HEK293 (cell line): ENCODE data around the gene PRDM7.

ENCODE experiments used
- CTCF ChIA-PET: fragments of 350-600 bp; formaldehyde crosslinking; extraction: SDS; loops from one replicate; lab custom pipeline; 2021; ENCODE audit warnings: antibody characterized with exemption; lab: Yijun Ruan, JAX
- POLR2A ChIA-PET: fragments of 300-600 bp; formaldehyde crosslinking; extraction: SDS; loops from one replicate; lab custom pipeline; 2020; ENCODE audit warnings: antibody characterized with exemption, inconsistent platforms; lab: Yijun Ruan, JAX
- H3K27ac ChIP-seq: fragments of 200-500 bp; sonication (Bioruptor generic); 2 replicates; pipeline ENCODE4 v1.5.1; 2014; ENCODE audit warnings: low read depth, low read length, control low read depth, inconsistent platforms; ENCODE audit errors: extremely low read depth
- H3K36me3 ChIP-seq, 2 experiments: fragments of 200-500 bp in 1 of 2; sonication (Bioruptor generic) in 1 of 2; 1 replicate in 1 of 2; 2 replicates in 1 of 2; pipeline ENCODE4 v1.5.1; 2014 to 2017; ENCODE audit warnings: inconsistent platforms in 2 of 2, low read length in 2 of 2; ENCODE audit not compliant: control insufficient read depth in 2 of 2, insufficient read depth in 1 of 2
- H3K4me1 ChIP-seq: fragments of 200-500 bp; sonication (Bioruptor generic); 2 replicates; pipeline ENCODE4 v1.5.1; 2014; ENCODE audit warnings: mild to moderate bottlenecking, low read length, inconsistent platforms; ENCODE audit not compliant: control insufficient read depth, insufficient read depth
- H3K4me3 ChIP-seq: 2 replicates; pipeline ENCODE4 v1.5.1; 2011; ENCODE audit warnings: low read depth, mild to moderate bottlenecking, control low read depth, low read length, moderate library complexity
- H3K9me3 ChIP-seq: fragments of 200-500 bp; sonication (Bioruptor generic); 2 replicates; pipeline ENCODE4 v1.5.1; 2014; ENCODE audit warnings: low read depth, low read length, inconsistent platforms; ENCODE audit not compliant: control insufficient read depth, insufficient read depth
- EGR2 ChIP-seq: fragments of 450-650 bp; formaldehyde crosslinking; IDR thresholded peaks from 2 replicates; pipeline ENCODE4 v1.5.1; 2016; ENCODE audit warnings: low read depth, missing biosample characterization, missing genetic modification characterization
- FEZF1 ChIP-seq: fragments of 450-650 bp; formaldehyde crosslinking; IDR thresholded peaks from 2 replicates; pipeline ENCODE4 v1.5.1; 2016; ENCODE audit warnings: missing biosample characterization, missing genetic modification characterization
- GLI2 ChIP-seq: fragments of 450-650 bp; formaldehyde crosslinking; IDR thresholded peaks from 2 replicates; pipeline ENCODE4; 2017; ENCODE audit warnings: missing biosample characterization, missing genetic modification characterization, low read depth, borderline replicate concordance
- GLIS2 ChIP-seq: fragments of 450-650 bp; formaldehyde crosslinking; IDR thresholded peaks from 2 replicates; pipeline ENCODE4 v1.5.1; 2016; ENCODE audit warnings: missing biosample characterization, missing genetic modification characterization
- IKZF3 ChIP-seq: fragments of 450-650 bp; IDR thresholded peaks from 2 replicates; pipeline ENCODE4 v1.5.0; 2018; ENCODE audit warnings: missing biosample characterization, mild to moderate bottlenecking, missing genetic modification characterization, moderate library complexity
- MEIS1 ChIP-seq: sonication (generic); formaldehyde crosslinking; IDR thresholded peaks from 2 replicates; pipeline ENCODE4 v1.8.1; 2022; ENCODE audit warnings: missing genetic modification reagents, mild to moderate bottlenecking, borderline replicate concordance
- OSR2 ChIP-seq: fragments of 450-650 bp; formaldehyde crosslinking; IDR thresholded peaks from 2 replicates; pipeline ENCODE4 v1.5.1; 2016; ENCODE audit warnings: missing biosample characterization, missing genetic modification characterization
- PBX3 ChIP-seq: sonication (generic); formaldehyde crosslinking; IDR thresholded peaks from 2 replicates; pipeline ENCODE4 v1.8.1; 2022; ENCODE audit warnings: mild to moderate bottlenecking, moderate library complexity, missing genetic modification reagents
- PRDM10 ChIP-seq: fragments of 450-650 bp; formaldehyde crosslinking; IDR thresholded peaks from 2 replicates; pipeline ENCODE4 v1.5.1; 2016; ENCODE audit warnings: missing biosample characterization, missing genetic modification characterization
- SP3 ChIP-seq: fragments of 450-650 bp; formaldehyde crosslinking; IDR thresholded peaks from 2 replicates; pipeline ENCODE4 v1.5.1; 2016; ENCODE audit warnings: missing biosample characterization, missing genetic modification characterization
- SP7 ChIP-seq: fragments of 450-650 bp; formaldehyde crosslinking; IDR thresholded peaks from 2 replicates; pipeline ENCODE4 v1.5.1; 2016; ENCODE audit warnings: missing biosample characterization, missing genetic modification characterization
- ZBTB10 ChIP-seq: fragments of 450-650 bp; formaldehyde crosslinking; IDR thresholded peaks from 2 replicates; pipeline ENCODE4 v1.5.1; 2016; ENCODE audit warnings: missing biosample characterization, missing genetic modification characterization
- ZNF16 ChIP-seq: fragments of 450-650 bp; formaldehyde crosslinking; IDR thresholded peaks from 2 replicates; pipeline ENCODE4 v1.5.1; 2016; ENCODE audit warnings: low read depth, missing biosample characterization, missing genetic modification characterization
- ZNF174 ChIP-seq: fragments of 450-650 bp; formaldehyde crosslinking; IDR thresholded peaks from 2 replicates; pipeline ENCODE4 v1.5.0; 2017; ENCODE audit warnings: missing biosample characterization, mild to moderate bottlenecking, missing genetic modification characterization
- ZNF214 ChIP-seq: fragments of 450-650 bp; formaldehyde crosslinking; IDR thresholded peaks from 2 replicates; pipeline ENCODE4 v1.5.1; 2017; ENCODE audit warnings: missing biosample characterization, mild to moderate bottlenecking, missing genetic modification characterization, borderline replicate concordance
- ZNF239 ChIP-seq: fragments of 450-650 bp; formaldehyde crosslinking; IDR thresholded peaks from 2 replicates; pipeline ENCODE4 v1.5.1; 2016; ENCODE audit warnings: missing biosample characterization, missing genetic modification characterization
- ZNF266 ChIP-seq: fragments of 450-650 bp; formaldehyde crosslinking; IDR thresholded peaks from 2 replicates; pipeline ENCODE4 v1.5.1; 2016; ENCODE audit warnings: missing biosample characterization, missing genetic modification characterization, low read depth
- ZNF280C ChIP-seq: fragments of 450-650 bp; formaldehyde crosslinking; IDR thresholded peaks from 2 replicates; pipeline ENCODE4 v1.5.1; 2016; ENCODE audit warnings: missing biosample characterization, missing genetic modification characterization
- ZNF292 ChIP-seq: fragments of 450-650 bp; formaldehyde crosslinking; IDR thresholded peaks from 2 replicates; pipeline ENCODE4 v1.5.1; 2016; ENCODE audit warnings: low read depth, missing biosample characterization, missing genetic modification characterization, borderline replicate concordance
- ZNF362 ChIP-seq: fragments of 450-650 bp; formaldehyde crosslinking; IDR thresholded peaks from 2 replicates; pipeline ENCODE4 v1.5.1; 2016; ENCODE audit warnings: missing biosample characterization, missing genetic modification characterization
- ZNF391 ChIP-seq: fragments of 450-650 bp; formaldehyde crosslinking; IDR thresholded peaks from 2 replicates; pipeline ENCODE4 v1.5.1; 2016; ENCODE audit warnings: low read depth, missing biosample characterization, missing genetic modification characterization, borderline replicate concordance
- ZNF423 ChIP-seq: fragments of 450-650 bp; formaldehyde crosslinking; IDR thresholded peaks from 2 replicates; pipeline ENCODE4 v1.5.1; 2016; ENCODE audit warnings: missing biosample characterization, missing genetic modification characterization
- ZNF433 ChIP-seq: fragments of 450-650 bp; formaldehyde crosslinking; IDR thresholded peaks from 2 replicates; pipeline ENCODE4 v1.5.1; 2016; ENCODE audit warnings: missing biosample characterization, missing genetic modification characterization, low read depth
- ZNF514 ChIP-seq: fragments of 450-650 bp; formaldehyde crosslinking; IDR thresholded peaks from 2 replicates; pipeline ENCODE4 v1.5.1; 2016; ENCODE audit warnings: missing biosample characterization, missing genetic modification characterization
- ZNF585B ChIP-seq: fragments of 450-650 bp; formaldehyde crosslinking; IDR thresholded peaks from 2 replicates; pipeline ENCODE4 v1.5.1; 2016; ENCODE audit warnings: missing biosample characterization, missing genetic modification characterization
- ZNF664 ChIP-seq: fragments of 450-650 bp; formaldehyde crosslinking; IDR thresholded peaks from 2 replicates; pipeline ENCODE4 v1.5.1; 2016; ENCODE audit warnings: missing biosample characterization, missing genetic modification characterization
- ZNF768 ChIP-seq: fragments of 450-650 bp; formaldehyde crosslinking; IDR thresholded peaks from 2 replicates; pipeline ENCODE4 v1.5.1; 2018; ENCODE audit warnings: missing biosample characterization, mild to moderate bottlenecking, missing genetic modification characterization
- ZSCAN16 ChIP-seq: fragments of 450-650 bp; formaldehyde crosslinking; IDR thresholded peaks from 2 replicates; pipeline ENCODE4 v1.5.1; 2016; ENCODE audit warnings: missing biosample characterization, missing genetic modification characterization

Gene PRDM7

GRCh38 chr16:90077240-90077756 lies at the start of gene PRDM7:
Gene PRDM7 (minus strand): TSS chr16:90077331. CDS start chr16:90075910, 1,421 bp downstream.
- Histone ChIP-seq H3K4me1 (no peaks in the 10 kb centered on the region), H3K9me3 (no peaks in the 10 kb centered on the region), H3K4me3 (peak within 1 kb of the TSS; percentile 25), H3K27ac (peak within 1 kb of the TSS; percentile 42; the same call in 1 of the 2 replicates), H3K36me3 (no peaks in the 10 kb centered on the region)
- CTCF ChIA-PET = no interaction called here
- POLR2A ChIA-PET = no interaction called here
- TF ChIP-seq ZNF362 (tag by site-specific recombination) (no peak), GLIS2 (tag by site-specific recombination) (peak; percentile 63), ZNF266 (tag by site-specific recombination) (no peak), MEIS1 (no peak), PRDM10 (tag by site-specific recombination) (peak; percentile 79), ZNF768 (tag by site-specific recombination) (no peak), ZNF664 (no peak), ZNF391 (no peak), ZNF433 (no peak), OSR2 (tag by site-specific recombination) (no peak), PBX3 (CRISPR knock-in tag) (peak; percentile 93), IKZF3 (peak; percentile 97), SP3 (tag by site-specific recombination) (peak; percentile 89), ZNF585B (tag by site-specific recombination) (no peak), ZNF280C (tag by site-specific recombination) (no peak), ZNF214 (tag by site-specific recombination) (no peak), ZNF239 (tag by site-specific recombination) (no peak), ZNF292 (tag by site-specific recombination) (no peak), ZBTB10 (tag by site-specific recombination) (no peak), EGR2 (tag by site-specific recombination) (no peak), ZNF16 (tag by site-specific recombination) (no peak), ZNF174 (tag by site-specific recombination) (no peak), FEZF1 (tag by site-specific recombination) (no peak), ZSCAN16 (tag by site-specific recombination) (no peak), SP7 (tag by site-specific recombination) (peak; percentile 43; the same call in 1 of the 2 replicates), ZNF514 (tag by site-specific recombination) (no peak), GLI2 (tag by site-specific recombination) (no peak), ZNF423 (no peak)
